Adrenal gland (tissue), 12 donors: ENCODE measurements around the gene DOLPP1. TPM values are rescaled to one million over a fixed set of nuclear protein-coding genes. Genes with fewer than 3 reads are reported as not detected.

Experiments
- DNase-seq, 7 donors: peaks; one replicate each; pipeline ENCODE4 v3.0.0-alpha.2; 2019 to 2020
- H3K27ac ChIP-seq, 5 donors: fragments of 200-600 bp; sonication (generic) in 4 of 5; 1 replicate in 3 of 5; 2 replicates in 2 of 5; pipeline versions ENCODE4 v1.5.1 to v1.8.0; 2016 to 2020; ENCODE audit warnings: mild to moderate bottlenecking in 1 of 5
- H3K27me3 ChIP-seq: fragments of 200-600 bp; 2 replicates; pipeline ENCODE4 v1.8.0; 2021
- H3K36me3 ChIP-seq, 2 donors: fragments of 200-600 bp; replicated peaks in 1 of 2; 1 replicate in 1 of 2; 2 replicates in 1 of 2; pipeline versions ENCODE4 v1.5.1 to v1.8.0; 2018 to 2022
- H3K4me1 ChIP-seq, 2 donors: fragments of 200-600 bp; replicated peaks in 1 of 2; 1 replicate in 1 of 2; 2 replicates in 1 of 2; pipeline versions ENCODE4 v1.5.1 to v1.8.0; 2018 to 2021
- H3K4me3 ChIP-seq, 4 donors: fragments of 200-600 bp; sonication (generic) in 3 of 4; one replicate each; pipeline ENCODE4 v1.5.1; 2016 to 2018
- H3K9me3 ChIP-seq, 3 donors: fragments of 200-600 bp; sonication (generic) in 1 of 3; replicated peaks in 1 of 3; 1 replicate in 2 of 3; 2 replicates in 1 of 3; pipeline versions ENCODE4 v1.5.1 to v1.8.0; 2016 to 2021
- CTCF ChIP-seq, 6 experiments: fragments of 450-650 bp in 4 of 6; fragments of 200-600 bp in 2 of 6; sonication (generic) in 1 of 6; IDR thresholded peaks; 1 replicate in 5 of 6; 2 replicates in 1 of 6; pipeline versions ENCODE4 v1.5.1 to v1.8.0; 2016 to 2021; ENCODE audit warnings: antibody characterized with exemption in 6 of 6, mild to moderate bottlenecking in 2 of 6, moderate library complexity in 1 of 6
- POLR2A ChIP-seq, 2 donors: fragments of 450-650 bp; IDR thresholded peaks; one replicate each; pipeline ENCODE4 v1.6.1; 2017; ENCODE audit warnings: antibody characterized with exemption in 2 of 2, mild to moderate bottlenecking in 2 of 2, moderate library complexity in 1 of 2
- WGBS, 4 donors: extraction: QIAGEN DNeasy Blood & Tissue Kit in 2 of 4; methylation state at CpG; one replicate each; pipeline versions ENCODE4 v1.1.5 to v1.1.7; 2013 to 2017; 5-methylcytosine and 5-hydroxymethylcytosine counted together
- intact Hi-C, 2 donors: fragments of 100-400 bp; cut with DNase I; formaldehyde crosslinking; loops; one replicate each; pipeline versions ENCODE4 v1.14.1 to v1.15.0; 2022 to 2023
- polyA plus RNA-seq, 3 donors: library from polyadenylated mRNA; stranded (reverse); fragments of 200-250 nt in 2 of 3; fragments of 350-450 nt in 1 of 3; fragmentation: Illumina TruSeq in 1 of 3; extraction: RNeasy Lipid Tissue Mini Kit (QIAGEN cat#74804) in 1 of 3; gene quantifications; one replicate each; pipeline ENCODE4 v1.2.3, GENCODE V29; 2013 to 2014
- total RNA-seq, 9 donors: library from RNA; depleted of rRNA in 4 of 9; stranded (reverse); fragments of >200 nt in 4 of 9; fragments of 120-200 nt in 1 of 9; fragmentation: NEBNext Ultra II Directional in 1 of 9; extraction: Animal tissue kit (Norgen Biotek cat#: 25700) in 1 of 9; gene quantifications; one replicate each; pipeline versions ENCODE4 v1.1.0 to v1.2.4, GENCODE V29; 2013 to 2023
- donor health status: healthy with polysubstance abuse.
- donor health status: Bipolar disorder and iron deficiency.
- donor health status: DM: yes; HTN: yes; CAD: no.
- donor health status: DM: no; HTN: no; CAD: no.
- donor health status: DM: no; HTN: no; CAD: no.
- donor health status: DM: yes; HTN: yes; CAD: no.

The DOLPP1 gene
- total and polyA plus RNA-seq, 12 donors: 4.4 to 31.8 (median 19.2) TPM

- no peaks in the 10 kb centered on the region for H3K36me3 ChIP-seq
- no peak overlapping the region for H3K27ac ChIP-seq
- 82 to 88% (median 83%) methylated on average over 12 to 18 of the region's 18 CpGs for WGBS, 4 donors
- DNase-seq: no peak
- H3K9me3 ChIP-seq: no peaks in the 10 kb centered on the region
- peaks cover 14 to 18% of the 10 kb centered on the region in 2 donors for H3K4me1 ChIP-seq
- no peak overlapping the region for H3K4me3 ChIP-seq
- intact Hi-C loops: no loop called here
- no peaks in the 10 kb centered on the region for H3K27me3 ChIP-seq
- TF ChIP-seq POLR2A (IDR thresholded peaks at IDR 0.05) (no peak), CTCF (IDR thresholded peaks at IDR 0.05) (no peak)
Measured at GRCh38 chr9:129078691-129079503, 2.0 kb upstream of the DOLPP1 start.

GRCh38 chr9:129079829-129080228 lies 1.1 kb upstream of the DOLPP1 start:
- TF ChIP-seq POLR2A (IDR thresholded peaks at IDR 0.05) (no peak), CTCF (IDR thresholded peaks at IDR 0.05) (no peak)
- Histone ChIP-seq H3K4me3 (no peak overlapping the region), H3K27me3 (no peaks in the 10 kb centered on the region), H3K9me3 (no peaks in the 10 kb centered on the region), H3K4me1 (peaks cover 14 to 18% of the 10 kb centered on the region in 2 donors), H3K36me3 (peaks cover 0 to 2% of the 10 kb centered on the region in 2 donors), H3K27ac (no peak overlapping the region)
- 78 to 87% (median 85%) methylated on average over 13 of the region's 13 CpGs for WGBS, 4 donors
- intact Hi-C loops: no loop called here
- DNase-seq: no peak

GRCh38 chr9:129080298-129080600 lies 662 bp upstream of the DOLPP1 start:
- DNase-seq: no peak
- Histone ChIP-seq H3K36me3 (peaks cover 0 to 6% of the 10 kb centered on the region in 2 donors), H3K4me3 (peak overlapping the region in 3 of 4 donors; percentile 23 to 77 (median 45)), H3K9me3 (no peaks in the 10 kb centered on the region), H3K27me3 (no peaks in the 10 kb centered on the region), H3K27ac (peak overlapping the region in 1 of 5 donors; percentile 7), H3K4me1 (peaks cover 14 to 18% of the 10 kb centered on the region in 2 donors)
- intact Hi-C loops: no loop called here
- 3 to 7% (median 6%) methylated on average over 8 to 12 of the region's 12 CpGs for WGBS, 4 donors
- TF ChIP-seq POLR2A (IDR thresholded peaks at IDR 0.05) (no peak), CTCF (IDR thresholded peaks at IDR 0.05) (no peak)

GRCh38 chr9:129081388-129081904 lies 535 bp downstream of the DOLPP1 start:
- DNase-seq: peak in 1 of 7 donors; percentile 46
- TF ChIP-seq CTCF (IDR thresholded peaks at IDR 0.05): no peak
- TF ChIP-seq POLR2A (IDR thresholded peaks at IDR 0.05): no peak
- no peaks in the 10 kb centered on the region for H3K9me3 ChIP-seq
- peaks cover 14 to 18% of the 10 kb centered on the region in 2 donors for H3K4me1 ChIP-seq
- intact Hi-C loops: no loop called here
- no peaks in the 10 kb centered on the region for H3K27me3 ChIP-seq
- peak overlapping the region in 4 of 5 donors; percentile 57 to 88 (median 76) for H3K27ac ChIP-seq
- H3K4me3 ChIP-seq: peak overlapping the region; percentile 43 to 77 (median 63)
- WGBS, 4 donors: 0 to 3% (median 1%) methylated on average over 9 to 30 of the region's 30 CpGs
- peaks cover 0 to 18% of the 10 kb centered on the region in 2 donors for H3K36me3 ChIP-seq
